G401.6 (cell line): ENCODE data around the gene AHDC1.
"Not testable (repeated sequence)": the region's sequence is repeated elsewhere in the genome, so short reads cannot be mapped to it uniquely, and the experiment has no call there.

ENCODE experiments used
- FAIRE-seq: peaks from 2 replicates; lab custom pipeline; 2012; peaks lifted over from hg19 to GRCh38; lab: Jason Lieb, UNC

The AHDC1 gene

GRCh38 chr1:27507960-27508665, 95.8 kb downstream of the AHDC1 start:
- FAIRE-seq = no peak

- no peak for FAIRE-seq
Measured at GRCh38 chr1:27506703-27507102, 97.2 kb downstream of the AHDC1 start.

- FAIRE-seq = no peak
Measured at GRCh38 chr1:27505420-27505680, 98.6 kb downstream of the AHDC1 start.

- FAIRE-seq = no peak
Measured at GRCh38 chr1:27504588-27505419, 99.1 kb downstream of the AHDC1 start.

DNA sequence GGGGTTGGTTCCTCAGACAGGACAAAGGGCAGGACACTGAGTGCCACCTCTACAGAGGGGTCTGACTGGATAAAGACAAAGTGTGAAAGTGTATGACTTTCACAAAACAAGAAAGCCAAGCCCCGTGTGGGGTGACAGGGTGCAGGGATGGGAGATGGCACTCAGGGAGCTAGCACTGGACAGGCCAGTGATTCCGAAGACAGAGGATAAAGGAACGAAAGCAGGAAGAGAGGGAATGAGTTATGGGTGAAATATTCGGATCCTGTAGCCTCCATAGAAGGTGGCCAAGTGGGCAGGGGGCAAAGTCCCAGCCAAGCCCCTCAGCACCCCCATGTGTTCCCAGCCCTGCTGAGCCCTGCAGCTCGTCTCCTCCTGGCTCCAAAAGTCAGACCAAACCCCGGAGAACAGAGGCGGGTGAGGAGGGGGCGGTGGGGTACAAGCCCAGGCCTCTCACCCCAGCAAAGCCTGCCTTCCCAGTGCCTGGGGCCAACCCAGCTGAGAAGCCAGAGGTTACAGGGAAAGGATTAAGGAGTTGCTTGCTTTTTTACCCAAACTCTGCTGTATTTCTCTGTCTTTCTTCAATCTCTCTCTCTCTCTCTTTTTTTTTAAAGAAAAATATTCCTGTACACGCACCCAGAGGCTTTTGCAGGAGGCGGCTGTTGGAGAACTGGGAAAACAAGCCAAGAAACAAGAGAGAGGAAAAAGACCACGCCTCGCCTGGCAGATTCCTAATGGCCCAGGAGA, 99.9 kb downstream of the AHDC1 start:
- no peak for FAIRE-seq

GRCh38 chr1:27503033-27503432, 100.9 kb downstream of the AHDC1 start:
- FAIRE-seq = no peak

GRCh38 chr1:27501159-27501558, 102.8 kb downstream of the AHDC1 start:
- FAIRE-seq = not testable (repeated sequence)

- no peak for FAIRE-seq
Measured at GRCh38 chr1:27499142-27499541, 104.8 kb downstream of the AHDC1 start.

DNA sequence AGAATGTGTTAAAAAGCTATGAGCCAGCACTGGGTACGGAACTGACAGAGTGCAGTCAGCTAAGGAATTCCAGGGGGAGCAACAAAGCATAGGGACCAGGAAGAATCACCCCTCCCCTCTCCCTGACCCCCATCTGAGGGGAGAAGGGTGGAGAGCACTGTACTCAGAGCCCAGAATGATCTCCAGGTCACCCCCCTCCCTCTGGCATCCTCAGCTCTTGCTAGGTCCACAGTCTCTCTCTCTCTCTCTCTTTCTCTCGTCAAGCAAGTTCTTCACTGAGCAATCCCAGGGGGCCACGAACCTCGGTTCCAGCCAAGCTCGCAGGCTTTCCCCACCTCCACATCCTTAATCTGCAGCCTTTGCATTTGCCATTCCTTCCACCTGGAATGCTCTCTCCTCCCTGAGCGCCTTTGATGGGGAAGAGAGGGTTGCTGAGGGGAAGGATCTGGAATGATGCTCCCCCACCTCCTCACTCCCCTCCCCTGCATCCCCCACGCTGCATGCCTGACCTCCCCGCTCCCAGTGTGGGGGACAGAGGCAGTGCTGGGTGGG, 107.3 kb downstream of the AHDC1 start:
- no peak for FAIRE-seq

GRCh38 chr1:27492796-27493195, 111.1 kb downstream of the AHDC1 start:
- no peak for FAIRE-seq

DNA sequence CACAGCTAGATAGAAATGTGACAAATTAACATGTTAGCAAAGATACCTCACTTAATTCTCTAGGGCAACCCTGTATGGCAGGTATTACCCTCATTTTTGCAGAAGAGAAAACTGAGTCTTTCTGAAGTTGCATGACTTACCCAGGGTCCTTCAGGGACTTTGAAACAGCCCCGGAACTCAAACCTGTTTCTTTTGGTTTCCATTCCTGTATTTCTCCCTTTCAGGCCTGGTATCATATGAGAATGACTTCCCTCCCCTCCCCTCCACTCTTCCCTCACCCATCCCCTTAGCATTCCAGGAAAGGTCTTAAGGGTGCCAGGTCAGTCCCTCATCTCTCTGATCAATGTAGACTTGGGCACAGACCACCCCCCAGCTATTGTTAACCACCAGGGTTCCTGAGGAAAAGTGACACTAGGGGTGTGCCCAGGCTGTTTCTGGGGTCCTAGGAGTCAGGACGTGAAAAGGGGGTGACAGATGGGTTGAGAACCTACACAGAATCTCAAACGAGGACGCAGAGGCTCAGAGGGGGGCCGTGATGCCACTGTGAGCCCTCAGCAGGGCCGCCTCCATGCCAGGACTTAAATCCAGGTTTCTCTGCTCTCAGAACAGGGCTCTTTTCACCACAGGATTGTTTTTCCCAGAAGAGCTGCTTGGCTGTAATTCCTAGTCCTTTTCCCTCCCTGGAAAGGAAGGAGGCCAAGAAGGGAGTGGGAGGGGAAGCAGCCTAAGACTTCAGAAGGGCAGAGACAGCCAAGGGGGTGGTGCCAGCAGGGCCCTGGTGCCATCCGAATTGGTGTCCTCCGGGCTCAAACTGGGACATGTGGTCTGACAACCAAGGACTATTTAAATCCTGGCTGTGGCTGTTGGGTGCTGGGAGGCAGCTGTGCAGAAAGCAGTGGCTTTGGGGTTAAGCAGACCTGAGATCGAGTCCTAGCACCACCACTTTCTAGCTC, 111.9 kb downstream of the AHDC1 start:
- FAIRE-seq = no peak

- FAIRE-seq = peak; percentile 98
Measured at GRCh38 chr1:27489973-27490741, 113.8 kb downstream of the AHDC1 start, which contains the start of gene WASF2. TSS of gene WASF2 (minus strand) at chr1:27490167. CDS start at chr1:27428890, 61,277 bp downstream.

GRCh38 chr1:27489501-27489972, 114.4 kb downstream of the AHDC1 start:
- no peak for FAIRE-seq

DNA sequence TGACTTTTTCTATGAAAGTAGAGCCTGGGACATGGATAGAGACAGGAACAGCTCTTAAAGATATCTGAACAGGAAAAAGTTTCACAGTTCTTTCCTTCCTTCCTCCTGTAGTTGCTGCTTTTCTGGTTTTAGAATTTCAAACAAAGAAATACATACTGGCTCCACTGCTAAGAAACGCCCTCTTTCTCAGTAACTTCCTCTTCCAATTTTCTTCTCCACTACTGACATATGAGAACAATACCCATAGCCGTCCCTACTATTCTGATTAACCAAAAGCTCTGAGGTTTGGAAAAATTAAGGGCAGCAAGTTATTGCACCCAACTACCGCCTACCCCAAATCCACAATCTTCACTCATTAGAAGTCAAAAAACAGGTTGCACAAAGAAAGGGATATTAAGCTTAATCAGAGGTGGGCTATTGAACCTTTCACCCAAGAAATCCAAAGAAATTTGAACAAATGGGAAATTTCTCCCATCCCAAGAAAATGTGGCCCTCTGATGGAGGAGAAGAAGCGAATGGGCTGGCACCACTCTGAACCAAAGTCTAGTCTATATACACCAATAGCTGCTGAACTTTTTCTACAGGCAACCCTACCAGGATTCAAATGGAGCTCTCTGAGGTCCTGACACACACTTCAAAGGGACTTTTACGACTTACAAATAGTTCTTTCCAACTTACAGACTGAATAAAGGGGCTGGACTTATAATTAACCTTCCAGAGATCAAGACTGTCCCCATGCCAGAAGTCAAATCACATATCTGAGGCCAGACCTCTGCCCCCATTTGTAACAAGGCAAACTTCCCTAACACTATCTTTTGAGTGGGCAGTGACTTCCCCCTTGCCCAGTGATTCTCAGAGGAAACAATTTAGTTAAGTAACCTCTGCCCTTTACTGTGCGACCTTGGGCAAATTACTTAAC, 115.7 kb downstream of the AHDC1 start:
- peak; percentile 42 for FAIRE-seq

- FAIRE-seq = no peak
Measured at GRCh38 chr1:27485363-27485762, 118.6 kb downstream of the AHDC1 start.
